WERI-Rb-1 (cell line): ENCODE data around the gene MIPEP.

ENCODE experiments used
- DNase-seq: peaks from one replicate; pipeline ENCODE4 v3.0.0-alpha.2; 2020
- H3K27ac ChIP-seq: fragments of 250-450 bp; sonication (Bioruptor Pico); 2 replicates; pipeline ENCODE4 v1.5.1; 2020; ENCODE audit warnings: mild to moderate bottlenecking, moderate library complexity
- H3K27me3 ChIP-seq: fragments of 250-450 bp; sonication (Bioruptor Pico); 2 replicates; pipeline ENCODE4 v1.5.1; 2021; ENCODE audit warnings: mild to moderate bottlenecking, low read depth, moderate library complexity; ENCODE audit not compliant: insufficient read depth, severe bottlenecking
- H3K36me3 ChIP-seq: fragments of 250-450 bp; sonication (Bioruptor Pico); 2 replicates; pipeline ENCODE4 v1.5.1; 2020; ENCODE audit warnings: mild to moderate bottlenecking, moderate library complexity
- H3K4me3 ChIP-seq: 2 replicates; pipeline ENCODE4 v1.5.1; 2011; ENCODE audit warnings: low read depth, mild to moderate bottlenecking, control low read depth, low read length
- H3K9me3 ChIP-seq: fragments of 250-450 bp; sonication (Bioruptor Pico); 2 replicates; pipeline ENCODE4 v1.5.1; 2021; ENCODE audit warnings: mild to moderate bottlenecking, moderate library complexity; ENCODE audit not compliant: severe bottlenecking
- TF ChIP-seq, protein P1 (sequence below): IDR thresholded peaks from 2 replicates; pipeline ENCODE4 v1.5.1; 2011; ENCODE audit warnings: low read depth, mild to moderate bottlenecking, control low read depth, inconsistent platforms, low read length

The MIPEP gene

GRCh38 chr13:23813635-23814034 lies 75.6 kb downstream of the MIPEP start:
- Histone ChIP-seq H3K27me3 (no peaks in the 10 kb centered on the region), H3K4me3 (no peak overlapping the region), H3K36me3 (no peaks in the 10 kb centered on the region), H3K27ac (no peak overlapping the region), H3K9me3 (no peaks in the 10 kb centered on the region)
- TF ChIP-seq, protein P1, sequence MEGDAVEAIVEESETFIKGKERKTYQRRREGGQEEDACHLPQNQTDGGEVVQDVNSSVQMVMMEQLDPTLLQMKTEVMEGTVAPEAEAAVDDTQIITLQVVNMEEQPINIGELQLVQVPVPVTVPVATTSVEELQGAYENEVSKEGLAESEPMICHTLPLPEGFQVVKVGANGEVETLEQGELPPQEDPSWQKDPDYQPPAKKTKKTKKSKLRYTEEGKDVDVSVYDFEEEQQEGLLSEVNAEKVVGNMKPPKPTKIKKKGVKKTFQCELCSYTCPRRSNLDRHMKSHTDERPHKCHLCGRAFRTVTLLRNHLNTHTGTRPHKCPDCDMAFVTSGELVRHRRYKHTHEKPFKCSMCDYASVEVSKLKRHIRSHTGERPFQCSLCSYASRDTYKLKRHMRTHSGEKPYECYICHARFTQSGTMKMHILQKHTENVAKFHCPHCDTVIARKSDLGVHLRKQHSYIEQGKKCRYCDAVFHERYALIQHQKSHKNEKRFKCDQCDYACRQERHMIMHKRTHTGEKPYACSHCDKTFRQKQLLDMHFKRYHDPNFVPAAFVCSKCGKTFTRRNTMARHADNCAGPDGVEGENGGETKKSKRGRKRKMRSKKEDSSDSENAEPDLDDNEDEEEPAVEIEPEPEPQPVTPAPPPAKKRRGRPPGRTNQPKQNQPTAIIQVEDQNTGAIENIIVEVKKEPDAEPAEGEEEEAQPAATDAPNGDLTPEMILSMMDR, result no peak
- DNase-seq, result no peak

GRCh38 chr13:23811366-23812062 lies 77.7 kb downstream of the MIPEP start:
- no peaks in the 10 kb centered on the region for H3K36me3 ChIP-seq
- TF ChIP-seq, protein P1, result no peak
- H3K4me3 ChIP-seq, result no peak overlapping the region
- H3K27me3 ChIP-seq, result no peaks in the 10 kb centered on the region
- no peaks in the 10 kb centered on the region for H3K9me3 ChIP-seq
- DNase-seq, result no peak
- no peak overlapping the region for H3K27ac ChIP-seq

DNA sequence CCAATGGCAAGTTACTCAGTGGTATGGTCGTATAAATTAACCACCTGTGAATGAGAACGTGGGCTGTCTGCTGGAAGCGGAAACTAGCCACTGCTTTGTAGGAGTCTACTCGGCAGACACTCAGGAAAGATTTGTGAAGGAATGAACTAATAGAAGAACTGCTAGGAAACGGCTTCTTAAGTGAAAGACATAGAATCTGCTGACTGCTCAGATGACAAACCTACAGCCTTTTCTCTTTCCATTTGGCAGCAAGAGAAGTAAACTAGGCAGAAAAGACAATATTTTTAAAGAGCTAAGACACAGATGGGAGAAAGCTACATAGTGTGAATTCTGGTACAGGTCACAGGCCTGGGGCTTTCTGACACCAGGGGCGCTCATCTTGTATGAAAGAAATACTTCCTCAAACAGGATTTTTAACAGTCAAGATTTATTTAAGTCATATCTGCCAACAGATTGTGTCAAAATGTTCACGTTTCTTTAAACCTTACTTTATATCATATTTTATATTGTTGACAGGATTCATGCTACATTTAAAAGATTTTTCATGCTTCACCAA lies 78.4 kb downstream of the MIPEP start:
- Histone ChIP-seq H3K27me3 (no peaks in the 10 kb centered on the region), H3K27ac (no peak overlapping the region), H3K9me3 (no peaks in the 10 kb centered on the region), H3K4me3 (no peak overlapping the region), H3K36me3 (no peaks in the 10 kb centered on the region; the same call in 1 of the 2 replicates)
- no peak for DNase-seq
- TF ChIP-seq, protein P1, result no peak

GRCh38 chr13:23808803-23809202 lies 80.4 kb downstream of the MIPEP start:
- H3K4me3 ChIP-seq, result no peak overlapping the region
- DNase-seq, result no peak

DNA sequence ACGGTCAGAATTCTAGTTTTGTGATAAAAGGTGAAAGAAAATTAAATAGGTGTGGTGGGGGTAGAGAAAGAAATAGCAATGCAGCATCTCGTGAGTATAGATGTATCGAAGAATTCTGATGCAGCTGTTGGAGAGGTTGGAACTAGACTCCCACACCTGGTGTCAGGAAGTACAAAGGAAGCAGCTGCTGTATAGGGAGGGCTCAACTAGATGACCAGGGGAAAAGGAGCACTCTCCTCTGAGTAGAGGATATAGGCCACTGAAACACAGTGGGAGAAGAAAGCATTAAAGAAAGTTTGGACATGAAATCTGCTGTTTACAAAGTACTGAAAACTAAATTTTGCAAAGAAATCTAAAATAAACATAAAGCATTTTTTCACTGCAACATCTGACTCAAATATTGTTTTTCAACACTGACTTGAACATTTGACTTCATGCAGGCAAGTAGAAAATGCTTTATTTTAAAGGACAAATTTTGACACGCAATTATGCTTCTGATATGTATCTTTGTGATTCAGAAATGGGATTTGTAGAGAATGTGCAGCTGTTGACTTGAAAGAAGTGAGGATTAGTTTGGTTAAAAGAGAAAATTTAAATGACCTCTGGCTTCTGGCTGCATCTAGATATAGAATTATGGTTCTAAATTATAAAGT lies 82.2 kb downstream of the MIPEP start:
- TF ChIP-seq, protein P1, result no peak
- Histone ChIP-seq H3K9me3 (no peaks in the 10 kb centered on the region), H3K27ac (no peak overlapping the region), H3K4me3 (no peak overlapping the region), H3K36me3 (no peaks in the 10 kb centered on the region; the same call in 1 of the 2 replicates), H3K27me3 (no peaks in the 10 kb centered on the region)
- no peak for DNase-seq

More at GRCh38 chr13:23808803-23809202, 80.4 kb downstream of the MIPEP start:
- no peaks in the 10 kb centered on the region; the same call in 1 of the 2 replicates for H3K36me3 ChIP-seq
- no peaks in the 10 kb centered on the region for H3K9me3 ChIP-seq
- H3K27me3 ChIP-seq, result no peaks in the 10 kb centered on the region
- H3K27ac ChIP-seq, result no peak overlapping the region
- TF ChIP-seq, protein P1, result no peak
